NCI-H1048 (cell line): ENCODE results near the gene SERPINB7.

Experiments
- DNase-seq: peaks from one replicate; lab custom pipeline; 2025; lab: John Stamatoyannopoulos, UW

The SERPINB7 gene

GRCh38 chr18:63788447-63789096, 13.4 kb downstream of the SERPINB7 start:
- DNase-seq, result no peak

- DNase-seq, result no peak
These were observed 14.1 kb downstream of the SERPINB7 start for GRCh38 chr18:63789327-63789726.

GRCh38 chr18:63795606-63796005, 20.4 kb downstream of the SERPINB7 start:
- no peak for DNase-seq

GRCh38 chr18:63799189-63799588, 24.0 kb downstream of the SERPINB7 start:
- no peak for DNase-seq

- DNase-seq, result no peak
These were observed 26.1 kb downstream of the SERPINB7 start for GRCh38 chr18:63801343-63801742.

- no peak for DNase-seq
These were observed 32.9 kb downstream of the SERPINB7 start for GRCh38 chr18:63808125-63808524.

- DNase-seq, result no peak
These were observed 42.3 kb downstream of the SERPINB7 start for GRCh38 chr18:63817441-63818051.

GRCh38 chr18:63818212-63818611, 43.0 kb downstream of the SERPINB7 start:
- no peak for DNase-seq

GRCh38 chr18:63819786-63820185, 44.6 kb downstream of the SERPINB7 start:
- DNase-seq, result no peak

- DNase-seq, result no peak
These were observed 45.5 kb downstream of the SERPINB7 start for GRCh38 chr18:63820694-63821093.

GRCh38 chr18:63823516-63824219, 48.5 kb downstream of the SERPINB7 start:
- no peak for DNase-seq

- DNase-seq, result no peak
These were observed 49.0 kb downstream of the SERPINB7 start for GRCh38 chr18:63824220-63824525.

- DNase-seq, result no peak
These were observed 52.9 kb downstream of the SERPINB7 start for GRCh38 chr18:63828120-63828519.

- DNase-seq, result no peak
These were observed 53.4 kb downstream of the SERPINB7 start for GRCh38 chr18:63828656-63829055.

GRCh38 chr18:63829886-63830285, 54.7 kb downstream of the SERPINB7 start:
- DNase-seq, result no peak

- DNase-seq, result no peak
These were observed 56.0 kb downstream of the SERPINB7 start for GRCh38 chr18:63831080-63831788.

GRCh38 chr18:63832470-63832869, 57.3 kb downstream of the SERPINB7 start:
- no peak for DNase-seq

GRCh38 chr18:63834471-63835113, 59.4 kb downstream of the SERPINB7 start:
- no peak for DNase-seq

- DNase-seq, result no peak
These were observed 61.2 kb downstream of the SERPINB7 start for GRCh38 chr18:63836456-63836855.

GRCh38 chr18:63837590-63837989, 62.4 kb downstream of the SERPINB7 start:
- DNase-seq, result no peak

GRCh38 chr18:63843008-63843407, 67.8 kb downstream of the SERPINB7 start:
- DNase-seq, result no peak

GRCh38 chr18:63844254-63844653, 69.0 kb downstream of the SERPINB7 start:
- DNase-seq, result no peak
